CD4-positive, alpha-beta T cell treated with Interleukin-17A for 4 hours (primary cell): Measurements from ENCODE around the gene PLIN4.
A peak's percentile ranks its signal among the peaks of the same experiment; 100 is the strongest.
"Not testable (repeated sequence)": the region's sequence is repeated elsewhere in the genome, so short reads cannot be mapped to it uniquely, and the experiment has no call there.

Experiments used
- DNase-seq: peaks from one replicate; pipeline ENCODE4 v3.0.0-alpha.2; 2020; ENCODE audit warnings: mixed read lengths

PLIN4 gene

GRCh38 chr19:4547303-4548237 is 29.3 kb upstream of the PLIN4 start:
- peak; percentile 24 for DNase-seq

GRCh38 chr19:4543842-4544647 is 25.8 kb upstream of the PLIN4 start:
- DNase-seq: no peak

- no peak for DNase-seq
These were observed 24.9 kb upstream of the PLIN4 start for GRCh38 chr19:4542896-4543841.

GRCh38 chr19:4541806-4542145 is 23.5 kb upstream of the PLIN4 start:
- DNase-seq: not testable (repeated sequence)

DNA sequence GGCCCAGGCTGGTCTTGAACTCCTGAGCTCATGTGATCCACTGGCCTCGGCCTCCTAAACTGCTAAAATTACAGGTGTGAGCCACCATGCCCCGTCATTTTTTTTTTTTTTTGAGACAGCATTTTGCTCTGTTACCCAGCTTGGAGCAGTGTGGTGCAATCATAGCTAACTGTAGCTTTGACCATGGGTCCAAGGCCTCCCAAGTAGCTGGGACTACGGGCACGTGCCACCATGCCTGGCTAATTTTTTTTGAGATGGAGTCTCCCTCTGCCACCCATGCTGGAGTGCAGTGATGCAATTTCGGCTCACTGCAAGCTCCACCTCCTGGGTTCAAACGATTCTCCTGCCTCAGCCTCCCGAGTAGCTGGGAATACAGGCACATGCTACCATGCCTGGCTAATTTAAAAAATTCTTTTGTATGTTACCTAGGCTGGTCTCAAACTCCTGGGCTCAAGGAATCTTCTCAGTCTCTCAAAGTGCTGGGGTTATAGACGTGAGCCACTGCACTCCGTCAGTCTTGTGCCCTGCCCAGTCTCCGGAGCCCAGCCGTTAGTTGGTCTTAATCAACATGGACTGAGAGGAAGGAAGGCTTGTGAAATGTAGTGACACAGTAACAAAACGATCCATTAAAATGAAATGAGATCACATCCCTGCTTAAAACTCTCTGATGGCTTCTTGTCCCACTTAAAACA is 23.0 kb upstream of the PLIN4 start:
- DNase-seq: no peak

GRCh38 chr19:4539693-4540581 is 21.7 kb upstream of the PLIN4 start, which contains the start of gene LRG1:
Gene LRG1 (minus strand): TSS chr19:4540036. CDS start chr19:4540013, 23 bp downstream.
- no peak for DNase-seq

GRCh38 chr19:4539169-4539692 is 20.9 kb upstream of the PLIN4 start:
- no peak for DNase-seq

DNA sequence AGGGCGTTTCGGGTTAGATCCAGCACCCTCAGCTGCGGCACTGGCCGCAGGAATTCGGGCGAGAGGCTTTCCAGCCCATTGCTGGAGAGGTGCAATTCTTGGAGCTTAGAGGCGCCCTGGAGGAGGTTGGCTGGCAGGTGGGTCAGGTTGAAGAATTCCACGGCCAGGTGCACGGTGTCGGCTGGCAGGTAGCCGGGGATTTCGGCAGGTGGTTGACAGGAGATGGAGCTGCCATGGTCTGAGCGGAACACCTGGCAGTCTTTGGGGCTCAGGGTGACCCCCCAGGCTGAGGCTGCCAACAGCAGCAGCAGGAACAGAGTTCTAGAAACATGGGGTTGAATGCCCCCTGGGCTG is 20.3 kb upstream of the PLIN4 start:
- no peak for DNase-seq

- DNase-seq: no peak
These were observed 19.8 kb upstream of the PLIN4 start for GRCh38 chr19:4537953-4538600.

GRCh38 chr19:4536798-4537197 is 18.5 kb upstream of the PLIN4 start:
- no peak for DNase-seq

- DNase-seq: peak; percentile 56
These were observed 16.8 kb upstream of the PLIN4 start, which contains the start of gene PLIN5 for GRCh38 chr19:4534836-4535658. Gene PLIN5 (minus strand): TSS chr19:4535224. CDS start chr19:4534074, 1,150 bp downstream.

DNA sequence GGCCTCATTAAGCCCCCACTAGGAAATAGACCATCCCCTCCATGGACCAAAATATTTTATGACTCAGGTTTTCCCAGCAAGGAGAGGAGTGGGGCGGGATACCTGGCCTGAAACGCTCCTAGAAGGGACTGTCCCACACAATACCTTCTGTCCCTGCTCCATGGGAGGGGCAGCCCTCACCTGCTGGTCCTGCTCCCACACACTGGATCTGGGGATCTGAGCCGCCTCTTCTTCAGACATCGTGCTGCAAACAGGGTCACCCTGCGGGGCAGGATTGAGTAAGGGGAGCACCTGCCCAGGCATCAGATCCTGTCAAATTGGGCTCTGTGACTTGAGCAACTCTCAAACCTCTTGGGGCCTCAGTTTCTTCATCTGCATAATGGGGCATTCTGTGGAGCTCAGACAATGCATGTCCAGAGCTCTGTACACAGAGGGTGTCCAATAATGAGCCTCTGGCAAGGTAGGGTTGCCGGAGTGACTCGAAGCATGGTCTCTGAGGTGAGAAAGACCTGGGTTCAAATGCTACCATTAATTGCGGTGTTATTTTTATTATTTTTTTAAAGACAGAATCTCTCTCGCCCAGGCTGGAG is 15.6 kb upstream of the PLIN4 start:
- DNase-seq: no peak

GRCh38 chr19:4533334-4533733 is 15.0 kb upstream of the PLIN4 start:
- DNase-seq: no peak

GRCh38 chr19:4531562-4532165 is 13.4 kb upstream of the PLIN4 start:
- DNase-seq: no peak

GRCh38 chr19:4529924-4530522 is 11.7 kb upstream of the PLIN4 start:
- DNase-seq: no peak

GRCh38 chr19:4528843-4529242 is 10.6 kb upstream of the PLIN4 start:
- no peak for DNase-seq

DNA sequence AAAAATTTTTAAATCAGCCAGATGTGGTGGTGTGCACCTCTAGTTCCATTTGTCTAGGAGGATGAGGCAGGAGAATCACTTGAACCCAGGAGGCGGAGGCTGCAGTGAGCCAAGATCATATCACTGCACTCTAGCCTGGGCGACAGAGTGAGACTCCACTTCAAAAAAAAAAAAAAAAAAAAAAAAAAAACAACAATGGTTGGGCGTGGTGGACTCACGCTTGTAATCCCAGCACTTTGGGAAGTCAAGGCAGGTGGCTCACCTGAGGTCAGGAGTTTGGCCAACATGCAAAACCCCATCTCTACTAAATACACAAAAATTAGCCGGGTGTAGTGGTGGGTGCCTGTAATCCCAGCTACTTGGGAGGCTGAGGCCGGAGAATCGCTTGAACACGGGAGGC is 9.1 kb upstream of the PLIN4 start:
- not testable (repeated sequence) for DNase-seq

GRCh38 chr19:4525563-4526002 is 7.3 kb upstream of the PLIN4 start:
- DNase-seq: no peak
